GM19099 (cell line): ENCODE measurements around the gene RBMS3.

Experiments
- POLR2A ChIP-seq: IDR thresholded peaks from 3 replicates; pipeline ENCODE4 v1.6.1; 2011; ENCODE audit warnings: low read depth; ENCODE audit not compliant: insufficient read length; ENCODE audit errors: extremely low read depth

The RBMS3 gene

DNA sequence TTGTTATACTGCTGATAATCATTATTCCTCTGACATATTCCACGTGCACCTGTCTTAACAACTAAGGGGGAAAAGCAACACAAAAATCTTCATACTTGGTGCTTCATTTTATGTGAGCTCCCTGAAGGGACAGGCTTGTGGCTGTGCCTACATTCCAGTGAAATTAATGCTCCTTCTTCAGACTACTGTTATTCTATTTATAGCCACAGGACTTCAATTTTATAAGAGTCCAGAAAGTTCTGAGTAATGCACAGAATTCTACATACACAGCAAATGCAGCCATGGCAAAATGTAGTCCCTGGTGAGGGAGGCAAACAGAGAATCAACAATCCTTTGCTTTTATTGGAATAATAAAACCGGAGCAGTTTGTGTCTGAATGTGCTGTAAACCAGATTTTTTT is 417.1 kb downstream of the RBMS3 start:
- no peak for TF ChIP-seq POLR2A

DNA sequence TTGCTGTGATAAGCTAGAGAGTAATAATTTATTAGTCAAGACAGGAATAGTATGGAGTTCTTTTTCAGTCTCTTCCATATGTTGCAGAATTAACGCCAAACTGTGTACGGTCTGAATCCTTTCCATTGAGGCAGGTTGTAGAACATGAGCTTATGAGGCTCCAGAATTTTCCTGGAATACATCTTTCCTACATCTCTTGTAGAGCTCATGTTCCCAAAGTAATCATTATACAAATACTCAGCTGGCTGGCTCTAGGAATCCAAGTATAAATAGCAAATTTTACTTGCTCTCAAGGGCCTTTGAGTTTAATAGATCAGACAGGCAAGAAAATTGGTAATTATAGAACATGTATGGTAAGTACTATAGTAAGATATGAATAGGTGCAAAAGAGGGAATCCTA is 419.4 kb downstream of the RBMS3 start:
- no peak for TF ChIP-seq POLR2A

DNA sequence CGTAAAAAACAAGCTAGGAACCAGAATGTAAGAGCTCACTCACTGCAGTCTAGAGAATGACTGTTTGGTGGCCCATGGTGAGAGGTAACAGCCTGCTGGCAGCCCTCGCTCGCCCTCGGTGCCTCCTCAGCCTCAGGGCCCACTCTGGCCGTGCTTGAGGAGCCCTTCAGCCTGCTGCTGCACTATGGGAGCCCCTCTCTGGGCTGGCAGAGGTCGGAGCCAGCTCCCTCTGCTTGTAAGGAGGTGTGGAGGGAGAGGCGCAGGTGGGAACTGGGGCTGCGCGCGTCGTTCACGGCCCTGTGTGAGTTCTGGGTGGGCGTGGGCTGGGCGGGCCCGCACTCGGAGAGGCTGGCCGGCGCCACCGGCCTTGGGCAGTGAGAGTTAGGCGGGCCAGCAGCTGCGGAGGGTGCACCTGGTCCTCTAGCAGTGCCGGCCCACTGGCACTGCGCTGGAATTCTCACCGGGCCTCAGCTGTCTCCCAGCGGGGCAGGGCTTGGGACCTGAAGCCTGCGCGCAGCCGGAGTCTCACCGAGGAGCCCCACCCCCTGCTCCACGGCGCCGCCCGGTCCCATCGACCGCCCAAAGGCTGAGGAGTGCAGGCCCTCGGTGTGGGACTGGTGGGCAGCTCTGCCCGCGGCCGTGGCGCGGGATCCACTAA is 420.6 kb downstream of the RBMS3 start:
- no peak for TF ChIP-seq POLR2A

DNA sequence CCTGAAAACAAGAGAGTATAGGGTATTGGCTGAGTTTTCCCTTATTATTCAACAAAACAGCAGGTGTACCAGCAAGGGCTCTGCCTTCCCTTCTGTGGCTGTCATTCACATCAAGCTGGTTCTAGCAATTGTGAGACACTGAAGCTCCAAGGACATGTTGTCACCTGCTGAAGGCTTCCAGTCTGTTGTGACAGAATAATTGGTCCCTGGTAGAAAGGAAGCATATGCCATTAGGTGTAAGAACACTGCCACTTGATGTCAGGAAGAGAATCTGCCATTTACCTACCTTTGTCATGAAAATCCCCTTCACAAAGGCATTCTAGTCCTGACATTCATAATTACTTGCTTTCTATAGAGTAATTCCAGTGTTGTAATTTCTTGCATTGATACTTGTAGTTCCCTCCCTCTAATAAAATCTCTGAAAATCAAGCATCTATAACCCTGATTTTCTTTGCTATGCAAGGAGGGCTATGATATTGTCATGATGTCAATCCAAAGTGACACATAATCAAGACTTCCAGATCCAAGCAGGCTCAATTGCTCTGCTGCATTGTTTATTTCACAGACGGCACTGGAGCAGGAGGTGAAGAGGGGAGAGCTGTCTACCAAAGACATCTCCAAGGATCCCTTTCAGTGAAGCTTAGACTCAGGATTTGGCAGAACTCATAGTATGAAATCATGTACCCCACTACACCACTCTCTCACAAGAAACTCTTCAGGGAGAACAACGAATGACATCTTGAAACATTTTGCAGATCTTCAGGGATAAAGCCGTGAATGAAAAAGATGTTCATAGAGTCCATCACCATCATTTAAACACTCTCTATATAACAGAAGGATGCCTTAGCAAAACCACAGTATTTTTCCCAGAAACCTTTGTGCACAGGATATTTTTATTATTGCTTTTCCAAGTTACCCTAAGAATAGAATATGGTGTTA is 425.3 kb downstream of the RBMS3 start:
- TF ChIP-seq POLR2A = no peak

GRCh38 chr3:29708884-29709283 is 428.0 kb downstream of the RBMS3 start:
- TF ChIP-seq POLR2A = no peak

- no peak for TF ChIP-seq POLR2A
Observed at GRCh38 chr3:29711255-29711771, 430.4 kb downstream of the RBMS3 start.

- TF ChIP-seq POLR2A = no peak
Observed at GRCh38 chr3:29716213-29716612, 435.3 kb downstream of the RBMS3 start.

DNA sequence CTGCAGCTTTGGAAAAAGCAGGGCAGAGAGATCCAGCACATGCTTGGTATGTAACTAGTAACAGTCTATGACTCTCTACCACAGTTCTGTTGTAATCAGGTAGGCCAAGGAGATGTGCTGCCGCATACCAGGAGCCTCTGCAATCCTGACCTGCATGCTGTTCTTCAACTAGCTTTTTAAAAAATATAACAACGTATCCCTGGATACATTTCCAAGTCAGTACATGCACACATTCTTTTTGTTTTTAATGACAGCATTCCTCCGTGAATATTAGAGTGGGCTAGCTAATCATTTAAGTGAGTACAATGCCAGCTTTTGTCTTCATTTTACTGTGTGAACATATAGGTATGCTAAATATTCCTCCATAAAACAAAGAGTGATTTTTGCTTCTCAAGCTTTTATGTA is 437.8 kb downstream of the RBMS3 start:
- TF ChIP-seq POLR2A = no peak

DNA sequence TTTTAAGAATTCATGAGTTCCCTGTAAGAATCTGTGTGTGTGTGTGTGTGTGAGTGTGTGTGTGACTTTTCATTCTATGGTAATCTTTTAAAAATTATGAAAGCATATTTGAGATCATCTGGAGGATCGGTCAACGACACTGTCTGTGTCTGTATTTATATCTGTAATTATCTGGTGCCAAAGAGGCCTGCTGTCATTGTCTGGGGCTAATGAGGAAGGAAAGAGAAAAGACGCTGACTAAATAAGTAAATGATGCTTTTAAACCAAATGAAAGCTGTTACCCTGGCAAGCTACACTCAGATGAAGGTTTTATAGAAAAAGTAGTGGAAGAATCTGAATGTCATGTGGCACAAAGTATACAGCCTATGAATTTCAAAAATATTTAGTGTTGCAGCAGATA is 439.8 kb downstream of the RBMS3 start:
- no peak for TF ChIP-seq POLR2A

GRCh38 chr3:29721789-29722188 is 440.9 kb downstream of the RBMS3 start:
- TF ChIP-seq POLR2A = no peak

DNA sequence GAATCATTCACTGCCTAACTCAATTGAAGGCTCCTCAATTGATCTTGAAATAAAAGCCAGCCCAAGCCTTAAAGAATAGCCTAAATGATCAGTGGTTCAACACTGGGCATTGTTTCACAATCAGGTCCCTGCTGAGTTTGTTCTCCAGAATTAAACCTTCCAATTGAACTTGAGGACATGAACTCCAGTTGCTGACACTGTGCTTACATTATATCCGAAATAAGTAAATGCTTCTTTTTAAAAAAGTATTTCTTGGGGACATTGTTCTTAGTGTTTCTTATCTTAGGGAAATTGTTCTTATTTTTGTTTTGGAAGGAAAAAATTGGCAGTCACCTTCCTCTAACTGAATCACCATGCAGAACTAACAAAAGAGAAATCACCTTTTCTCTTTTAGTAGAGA is 450.2 kb downstream of the RBMS3 start:
- no peak for TF ChIP-seq POLR2A

DNA sequence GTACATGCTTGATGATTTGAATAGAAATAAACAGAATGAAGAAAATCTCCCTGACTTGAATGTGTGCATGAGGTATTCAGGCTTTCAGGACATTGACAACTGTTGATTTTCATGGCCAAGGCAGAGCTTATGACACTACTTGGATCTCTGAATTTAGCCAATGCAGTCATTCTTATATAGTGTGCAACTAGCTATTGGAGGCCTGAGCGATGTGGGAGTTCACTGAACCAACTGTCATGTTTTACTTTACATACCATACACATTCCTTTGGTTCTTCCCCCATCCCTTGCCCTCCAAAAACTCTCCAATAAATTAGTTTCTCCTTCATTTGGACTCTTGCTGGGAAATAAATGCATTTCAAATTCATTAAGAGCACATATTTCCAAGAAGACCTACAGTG is 460.4 kb downstream of the RBMS3 start:
- no peak for TF ChIP-seq POLR2A

DNA sequence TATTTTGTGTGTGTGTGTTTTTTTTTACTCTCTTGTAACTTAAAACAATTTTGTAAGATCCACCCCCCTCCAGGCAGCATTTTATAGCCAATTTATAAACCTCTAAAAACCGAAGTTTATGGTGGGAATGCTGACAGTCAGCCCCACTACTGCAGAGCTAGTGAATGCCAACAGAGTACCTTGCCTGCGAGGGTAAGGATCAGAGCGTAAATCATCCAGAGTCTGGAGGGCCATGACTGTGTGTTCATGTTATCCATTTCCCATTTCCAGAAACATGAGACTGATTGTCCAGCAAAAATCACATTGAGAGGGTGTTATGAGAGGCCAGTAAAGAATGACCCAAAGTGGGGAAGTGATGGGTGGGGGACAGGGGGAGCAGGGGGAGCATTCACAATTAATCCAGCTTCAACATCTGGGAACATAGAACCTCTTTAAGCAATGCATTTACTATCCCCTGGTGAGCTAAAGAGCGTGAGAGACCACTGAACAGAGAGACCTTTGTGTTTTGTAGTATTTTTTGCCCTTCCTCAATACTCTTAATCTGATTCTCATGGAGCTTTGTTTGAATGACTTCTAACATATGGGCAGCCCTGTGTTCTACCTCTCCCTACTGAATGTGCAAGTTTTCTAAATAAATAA is 464.5 kb downstream of the RBMS3 start:
- no peak for TF ChIP-seq POLR2A

DNA sequence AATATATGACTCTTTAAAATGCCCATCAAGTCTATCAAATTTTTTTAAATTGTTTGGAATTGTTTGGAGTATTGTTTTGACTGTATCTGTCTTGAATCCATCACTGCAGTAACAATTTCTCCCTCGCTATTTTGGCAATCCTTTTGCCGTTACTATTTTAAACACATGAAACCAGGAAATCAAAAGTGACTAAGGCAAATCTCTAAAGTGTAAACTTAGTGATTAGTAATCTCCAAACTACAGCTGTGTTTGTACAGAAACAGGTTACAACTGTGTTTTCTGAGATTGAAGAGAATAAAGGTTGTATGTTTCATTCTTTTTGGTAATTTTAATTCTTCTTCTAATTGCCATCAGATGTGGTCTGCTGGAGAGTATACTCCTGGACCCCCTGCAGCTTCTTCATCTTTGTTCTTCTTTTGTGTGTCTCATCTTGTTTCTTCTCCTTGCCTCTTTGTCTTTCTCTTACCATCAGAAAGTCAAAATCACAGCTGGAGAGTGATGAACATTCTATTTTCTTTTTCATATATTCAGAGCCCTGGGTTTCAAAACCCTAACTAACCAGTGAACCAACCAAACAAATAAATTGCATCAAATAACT is 465.4 kb downstream of the RBMS3 start:
- no peak for TF ChIP-seq POLR2A

- no peak for TF ChIP-seq POLR2A
Observed at GRCh38 chr3:29747991-29748390, 467.1 kb downstream of the RBMS3 start.
